GM18520 (cell line): ENCODE results near the gene CCM2.
"Not testable (repeated sequence)": the region's sequence is repeated elsewhere in the genome, so short reads cannot be mapped to it uniquely, and the experiment has no call there.

ENCODE experiments used
- ATAC-seq: cut with Tn5 transposase; IDR thresholded peaks from one replicate; pipeline ENCODE4 v1.9.1; 2021; ENCODE audit not compliant: unreplicated experiment

Gene CCM2

GRCh38 chr7:44998153-44998871, 1.7 kb upstream of the CCM2 start:
- no peak for ATAC-seq

GRCh38 chr7:44999245-45000092, 532 bp upstream of the CCM2 start:
- peak; percentile 47 for ATAC-seq

- peak; percentile 29 for ATAC-seq
These were observed 1.2 kb downstream of the CCM2 start for GRCh38 chr7:45001138-45001694.

- no peak for ATAC-seq
These were observed 1.8 kb downstream of the CCM2 start for GRCh38 chr7:45001826-45002225.

GRCh38 chr7:45003789-45004188, 3.8 kb downstream of the CCM2 start:
- ATAC-seq: no peak

GRCh38 chr7:45007106-45007505, 7.1 kb downstream of the CCM2 start:
- ATAC-seq: no peak

- ATAC-seq: no peak
These were observed 7.7 kb downstream of the CCM2 start for GRCh38 chr7:45007571-45008328.

- no peak for ATAC-seq
These were observed 13.5 kb downstream of the CCM2 start for GRCh38 chr7:45013465-45013967.

GRCh38 chr7:45015313-45015712, 15.3 kb downstream of the CCM2 start:
- ATAC-seq: no peak

GRCh38 chr7:45017253-45017652, 17.3 kb downstream of the CCM2 start:
- no peak for ATAC-seq

- ATAC-seq: no peak
These were observed 20.9 kb downstream of the CCM2 start for GRCh38 chr7:45020915-45021314.

- peak; percentile 53 for ATAC-seq
These were observed 21.7 kb downstream of the CCM2 start for GRCh38 chr7:45021604-45022296.

- no peak for ATAC-seq
These were observed 24.2 kb downstream of the CCM2 start for GRCh38 chr7:45024126-45024744.

- not testable (repeated sequence) for ATAC-seq
These were observed 25.5 kb downstream of the CCM2 start for GRCh38 chr7:45025473-45025872.

- ATAC-seq: no peak
These were observed 26.0 kb downstream of the CCM2 start for GRCh38 chr7:45026013-45026412.

- no peak for ATAC-seq
These were observed 27.2 kb downstream of the CCM2 start for GRCh38 chr7:45026984-45027773.

GRCh38 chr7:45027774-45028114, 27.7 kb downstream of the CCM2 start:
- no peak for ATAC-seq

GRCh38 chr7:45028138-45028919, 28.3 kb downstream of the CCM2 start:
- no peak for ATAC-seq
